GM12873 (cell line): ENCODE measurements around the gene SRBD1.

Experiments used
- CTCF ChIP-seq: IDR thresholded peaks from 2 replicates; pipeline ENCODE4 v1.5.1; 2012; ENCODE audit warnings: low read depth, mild to moderate bottlenecking, moderate library complexity, low read length, control low read depth; ENCODE audit not compliant: insufficient read depth; ENCODE audit errors: missing control alignments

Gene SRBD1

DNA sequence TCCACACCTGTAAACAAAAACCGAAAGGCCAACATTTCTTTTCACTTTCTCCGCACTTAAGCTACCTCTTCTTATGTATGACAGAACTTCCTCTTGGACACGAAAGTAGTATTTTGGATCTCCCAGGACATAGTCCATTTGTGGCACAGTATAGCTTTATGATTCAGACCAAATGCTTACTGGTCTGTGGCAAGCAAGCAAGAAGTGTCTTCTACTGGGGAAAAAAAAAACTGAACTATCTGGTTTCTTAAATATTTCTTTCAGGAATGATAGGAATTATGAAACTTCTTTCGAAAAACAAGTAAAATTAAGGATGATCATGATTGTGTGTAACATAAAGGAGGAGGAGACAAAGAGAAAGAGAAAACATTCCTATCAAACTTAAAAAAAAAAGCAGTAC lies 33.6 kb downstream of the SRBD1 start:
- TF ChIP-seq CTCF = no peak

GRCh38 chr2:45575881-45576280 lies 35.2 kb downstream of the SRBD1 start:
- TF ChIP-seq CTCF = no peak

- no peak for TF ChIP-seq CTCF
Observed at GRCh38 chr2:45572979-45573378, 38.1 kb downstream of the SRBD1 start.

DNA sequence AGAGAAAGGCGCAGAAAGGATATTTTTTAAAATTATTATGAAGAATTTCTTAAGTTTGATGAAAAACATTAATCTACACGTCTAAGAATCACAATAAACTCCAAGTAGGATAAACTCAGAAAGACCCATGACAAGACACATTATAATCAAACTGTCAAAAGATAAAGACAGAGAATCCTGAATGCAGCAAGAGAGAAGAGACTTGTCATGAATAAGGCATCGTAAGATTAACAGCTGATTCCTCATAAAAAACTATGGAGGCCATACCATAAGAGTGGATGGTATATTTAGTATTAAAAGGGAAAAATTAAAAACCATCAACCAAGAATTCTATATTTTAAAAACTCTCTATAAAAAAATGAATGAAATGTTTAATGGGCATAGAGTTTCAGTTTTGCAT lies 39.1 kb downstream of the SRBD1 start:
- TF ChIP-seq CTCF = no peak

GRCh38 chr2:45570671-45571334 lies 40.3 kb downstream of the SRBD1 start:
- TF ChIP-seq CTCF = no peak

DNA sequence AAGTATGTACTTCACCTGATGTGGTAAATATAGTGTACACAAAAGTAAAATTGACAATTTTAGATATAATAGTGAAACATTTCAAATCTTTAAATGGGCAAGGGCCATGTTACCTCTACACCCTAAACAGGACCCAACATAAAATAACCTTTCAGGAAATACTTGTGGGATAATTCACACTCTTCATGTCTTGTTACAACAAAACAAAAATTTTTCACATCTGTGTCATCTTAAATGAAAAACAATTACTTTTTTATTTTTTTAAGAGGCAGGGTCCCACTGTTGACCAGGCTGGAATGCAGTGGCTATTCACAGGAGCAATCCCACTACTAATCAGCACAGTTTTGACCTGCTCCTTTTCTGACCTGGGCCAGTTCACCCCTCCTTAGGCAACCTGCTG lies 42.1 kb downstream of the SRBD1 start:
- TF ChIP-seq CTCF = no peak

GRCh38 chr2:45567974-45568789 lies 42.9 kb downstream of the SRBD1 start:
- no peak for TF ChIP-seq CTCF
